Measurements from ENCODE around the gene PLPP2. TPM values are rescaled to one million over a fixed set of nuclear protein-coding genes. Genes with fewer than 3 reads are reported as not detected.

The PLPP2 gene
- total RNA-seq, 1 donor from 2014 or later, result 8.6 TPM

DNA sequence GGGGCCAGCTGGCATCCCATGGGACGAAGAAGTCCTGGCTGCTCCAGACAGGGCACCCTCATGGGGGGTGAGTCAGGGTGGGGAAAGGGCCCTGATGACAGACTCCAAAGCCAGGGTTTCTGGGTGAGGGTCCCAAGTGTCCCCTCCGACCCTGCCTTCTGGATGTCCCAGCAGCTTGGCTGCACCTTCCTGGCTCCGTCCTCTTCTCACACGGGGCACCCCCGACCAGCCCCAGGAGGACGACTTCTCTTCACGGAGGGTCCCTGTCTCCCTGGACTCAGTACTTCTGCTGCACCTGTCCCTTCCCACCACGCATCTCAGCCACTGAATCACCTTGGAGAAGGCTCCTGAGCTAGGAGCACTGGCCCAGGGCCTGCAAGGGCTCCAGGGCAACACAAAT lies 33.5 kb upstream of the PLPP2 start:
- peaks cover 43% of the 10 kb centered on the region for H3K36me3 Mint-ChIP-seq
- DNase-seq (ENCODE audit: extremely low spot score, unreplicated experiment), result no peak
- no peaks in the 10 kb centered on the region for H3K27me3 Mint-ChIP-seq
- TF ChIP-seq, protein P1, sequence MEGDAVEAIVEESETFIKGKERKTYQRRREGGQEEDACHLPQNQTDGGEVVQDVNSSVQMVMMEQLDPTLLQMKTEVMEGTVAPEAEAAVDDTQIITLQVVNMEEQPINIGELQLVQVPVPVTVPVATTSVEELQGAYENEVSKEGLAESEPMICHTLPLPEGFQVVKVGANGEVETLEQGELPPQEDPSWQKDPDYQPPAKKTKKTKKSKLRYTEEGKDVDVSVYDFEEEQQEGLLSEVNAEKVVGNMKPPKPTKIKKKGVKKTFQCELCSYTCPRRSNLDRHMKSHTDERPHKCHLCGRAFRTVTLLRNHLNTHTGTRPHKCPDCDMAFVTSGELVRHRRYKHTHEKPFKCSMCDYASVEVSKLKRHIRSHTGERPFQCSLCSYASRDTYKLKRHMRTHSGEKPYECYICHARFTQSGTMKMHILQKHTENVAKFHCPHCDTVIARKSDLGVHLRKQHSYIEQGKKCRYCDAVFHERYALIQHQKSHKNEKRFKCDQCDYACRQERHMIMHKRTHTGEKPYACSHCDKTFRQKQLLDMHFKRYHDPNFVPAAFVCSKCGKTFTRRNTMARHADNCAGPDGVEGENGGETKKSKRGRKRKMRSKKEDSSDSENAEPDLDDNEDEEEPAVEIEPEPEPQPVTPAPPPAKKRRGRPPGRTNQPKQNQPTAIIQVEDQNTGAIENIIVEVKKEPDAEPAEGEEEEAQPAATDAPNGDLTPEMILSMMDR (conservative IDR thresholded peaks at IDR 0.05), result no peak
- H3K4me3 Mint-ChIP-seq, result no peak overlapping the region
- no peak overlapping the region for H3K27ac Mint-ChIP-seq
- no peaks in the 10 kb centered on the region for H3K4me1 Mint-ChIP-seq (ENCODE audit: unreplicated experiment)
- H3K9me3 Mint-ChIP-seq, result no peaks in the 10 kb centered on the region

DNA sequence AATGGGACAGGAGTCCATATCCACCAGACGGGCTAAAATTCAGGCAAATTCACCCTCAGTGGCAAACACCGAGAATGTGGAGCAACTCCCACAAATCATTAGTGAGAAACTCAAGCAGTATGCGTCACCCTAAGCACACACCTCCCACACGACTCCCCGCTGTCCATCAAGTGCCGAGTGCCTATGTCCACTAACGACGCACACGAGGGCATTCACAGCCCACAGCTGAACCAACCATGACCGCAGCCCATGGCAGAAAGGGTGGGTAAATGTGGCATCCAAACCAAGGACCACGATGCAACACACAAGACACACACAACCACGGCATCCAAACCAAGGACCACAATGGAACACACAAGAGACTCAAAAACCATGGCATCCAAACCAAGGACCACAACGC lies 31.4 kb upstream of the PLPP2 start:
- no peak overlapping the region for H3K27ac Mint-ChIP-seq
- H3K36me3 Mint-ChIP-seq, result peaks cover 37% of the 10 kb centered on the region
- no peak overlapping the region for H3K4me3 Mint-ChIP-seq
- no peaks in the 10 kb centered on the region for H3K4me1 Mint-ChIP-seq (ENCODE audit: unreplicated experiment)
- no peak for DNase-seq (ENCODE audit: extremely low spot score, unreplicated experiment)
- TF ChIP-seq, protein P1 (conservative IDR thresholded peaks at IDR 0.05), result no peak
- H3K27me3 Mint-ChIP-seq, result no peaks in the 10 kb centered on the region
- H3K9me3 Mint-ChIP-seq, result peaks cover 6% of the 10 kb centered on the region

DNA sequence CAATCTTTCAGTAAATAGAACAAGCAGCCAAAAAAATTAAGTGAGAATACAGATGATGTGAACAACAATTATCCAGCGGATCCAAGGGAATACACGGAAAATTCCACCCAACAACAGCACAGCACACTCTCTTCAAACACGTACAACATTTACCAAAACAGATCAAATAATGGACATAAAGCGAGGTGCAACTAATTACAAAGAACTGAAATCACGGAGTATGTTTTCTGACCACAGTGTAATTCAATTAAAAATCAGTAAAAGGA lies 27.2 kb upstream of the PLPP2 start:
- H3K27me3 Mint-ChIP-seq, result no peaks in the 10 kb centered on the region
- peaks cover 43% of the 10 kb centered on the region for H3K36me3 Mint-ChIP-seq
- no peaks in the 10 kb centered on the region for H3K4me1 Mint-ChIP-seq (ENCODE audit: unreplicated experiment)
- TF ChIP-seq, protein P1 (conservative IDR thresholded peaks at IDR 0.05), result no peak
- no peak overlapping the region for H3K4me3 Mint-ChIP-seq
- H3K27ac Mint-ChIP-seq, result no peak overlapping the region
- peaks cover 6% of the 10 kb centered on the region for H3K9me3 Mint-ChIP-seq
- no peak for DNase-seq (ENCODE audit: extremely low spot score, unreplicated experiment)

DNA sequence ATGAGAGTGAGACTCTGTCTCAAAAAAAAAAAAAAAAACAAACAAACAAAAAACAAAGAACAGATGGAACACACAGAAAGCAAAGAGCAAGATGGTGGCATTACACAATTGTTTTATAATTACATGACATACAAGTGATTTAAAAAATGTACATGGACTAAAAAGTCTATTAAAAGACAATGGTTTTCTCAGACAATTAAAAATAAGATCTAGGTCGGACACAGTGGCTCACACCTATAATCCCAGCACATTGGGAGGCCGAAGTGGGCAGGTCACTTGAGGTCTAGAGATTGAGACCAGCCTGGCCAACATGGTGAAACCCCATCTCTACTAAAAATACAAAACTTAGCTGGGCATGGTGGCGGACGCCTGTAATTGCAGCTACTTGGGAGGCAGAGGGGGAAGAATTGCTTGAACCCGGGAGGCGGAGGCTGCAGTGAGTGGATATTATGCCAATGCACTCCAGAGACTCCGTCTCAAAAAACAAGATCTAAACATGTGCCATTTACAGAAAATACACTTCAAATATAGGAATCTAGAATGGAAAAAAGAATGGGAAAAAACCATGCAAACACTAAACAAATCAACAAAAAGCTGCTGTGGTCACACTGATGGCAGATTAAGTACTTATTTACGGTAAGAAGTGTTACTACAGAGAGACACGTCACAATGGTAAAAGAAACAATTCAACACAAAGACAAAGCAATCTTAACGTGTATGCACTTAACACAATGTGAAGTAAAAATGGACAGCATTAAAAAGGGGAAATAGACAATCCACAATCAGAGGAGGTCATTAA lies 26.7 kb upstream of the PLPP2 start:
- Mint-ChIP-seq H3K4me1 (ENCODE audit: unreplicated experiment) (no peaks in the 10 kb centered on the region), H3K9me3 (peaks cover 6% of the 10 kb centered on the region), H3K4me3 (no peak overlapping the region), H3K36me3 (peaks cover 43% of the 10 kb centered on the region), H3K27me3 (no peaks in the 10 kb centered on the region), H3K27ac (no peak overlapping the region)
- no peak for DNase-seq (ENCODE audit: extremely low spot score, unreplicated experiment)
- TF ChIP-seq, protein P1 (conservative IDR thresholded peaks at IDR 0.05), result peak; percentile 54

DNA sequence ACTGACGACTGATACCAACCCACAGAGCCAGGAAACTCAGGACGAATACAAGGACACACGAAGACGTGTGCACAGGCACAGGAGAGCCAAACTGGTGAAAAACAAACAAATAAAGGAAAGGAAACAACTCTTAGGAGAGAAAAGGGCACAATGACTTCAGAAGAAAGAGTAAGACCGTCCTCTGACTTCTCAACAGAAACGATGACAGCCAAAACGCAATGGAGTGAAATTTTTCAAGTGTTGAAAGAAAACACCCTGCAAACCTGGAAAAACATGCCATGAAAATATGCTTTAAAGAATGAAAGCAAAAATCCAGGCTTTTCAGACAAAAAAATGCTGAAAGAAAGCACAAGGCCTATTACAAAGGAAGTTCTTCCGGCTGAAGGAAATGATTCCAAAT lies 24.6 kb upstream of the PLPP2 start:
- peaks cover 34% of the 10 kb centered on the region for H3K36me3 Mint-ChIP-seq
- TF ChIP-seq, protein P1 (conservative IDR thresholded peaks at IDR 0.05), result no peak
- no peak for DNase-seq (ENCODE audit: extremely low spot score, unreplicated experiment)
- peaks cover 6% of the 10 kb centered on the region for H3K9me3 Mint-ChIP-seq
- no peak overlapping the region for H3K27ac Mint-ChIP-seq
- no peak overlapping the region for H3K4me3 Mint-ChIP-seq
- H3K4me1 Mint-ChIP-seq (ENCODE audit: unreplicated experiment), result no peaks in the 10 kb centered on the region
- no peaks in the 10 kb centered on the region for H3K27me3 Mint-ChIP-seq
